ENCODE data around the gene JAM3.

The JAM3 gene

GRCh38 chr11:134025082-134025429 lies 43.8 kb upstream of the JAM3 start:
- POLR2A ChIA-PET: no interaction called here
- TF ChIP-seq CTCF (IDR thresholded peaks at IDR 0.05; ENCODE audit: control extremely low read depth, extremely low read depth, low read depth, missing control alignments): no peak
- no peak for DNase-seq (ENCODE audit: extremely low spot score)
- CTCF ChIA-PET: interaction anchor here (4.2 kb wide), 1 partner anchor 26 kb away, joined by 14 read pairs; no protein-coding TSS in a partner anchor

GRCh38 chr11:134026655-134027343 lies 42.1 kb upstream of the JAM3 start:
- ChIA-PET POLR2A (no interaction called here), CTCF (interaction anchor here (0.7 to 4.2 kb wide), 2 partner anchors 24 to 112 kb away, joined by 3 to 14 read pairs; no protein-coding TSS in a partner anchor)
- DNase-seq (ENCODE audit: extremely low spot score): no peak
- no peak for TF ChIP-seq CTCF (IDR thresholded peaks at IDR 0.05; ENCODE audit: control extremely low read depth, extremely low read depth, low read depth, missing control alignments)

GRCh38 chr11:134027671-134028070 lies 41.2 kb upstream of the JAM3 start:
- POLR2A ChIA-PET: no interaction called here
- TF ChIP-seq CTCF (IDR thresholded peaks at IDR 0.05; ENCODE audit: control extremely low read depth, extremely low read depth, low read depth, missing control alignments): no peak
- DNase-seq (ENCODE audit: extremely low spot score): no peak
- CTCF ChIA-PET: interaction anchor here (0.7 to 4.2 kb wide), 2 partner anchors 23 to 111 kb away, joined by 3 to 14 read pairs; no protein-coding TSS in a partner anchor

- no peak for DNase-seq (ENCODE audit: extremely low spot score)
- ChIA-PET CTCF (interaction anchor here (4.2 kb wide), 1 partner anchor 23 kb away, joined by 14 read pairs; no protein-coding TSS in a partner anchor), POLR2A (no interaction called here)
- no peak for TF ChIP-seq CTCF (IDR thresholded peaks at IDR 0.05; ENCODE audit: control extremely low read depth, extremely low read depth, low read depth, missing control alignments)
These were observed 40.4 kb upstream of the JAM3 start for GRCh38 chr11:134028368-134028920.

- DNase-seq (ENCODE audit: extremely low spot score): no peak
These were observed 38.0 kb upstream of the JAM3 start for GRCh38 chr11:134030853-134031252.

GRCh38 chr11:134032043-134032442 lies 36.8 kb upstream of the JAM3 start:
- ChIA-PET POLR2A (no interaction called here), CTCF (interaction anchor here (1.0 kb wide), 1 partner anchor 18 kb away, joined by 3 read pairs; no protein-coding TSS in a partner anchor)
- no peak for DNase-seq (ENCODE audit: extremely low spot score)
- TF ChIP-seq CTCF (IDR thresholded peaks at IDR 0.05; ENCODE audit: control extremely low read depth, extremely low read depth, low read depth, missing control alignments): no peak

More at GRCh38 chr11:134030853-134031252, 38.0 kb upstream of the JAM3 start:
- no peak for TF ChIP-seq CTCF (IDR thresholded peaks at IDR 0.05; ENCODE audit: control extremely low read depth, extremely low read depth, low read depth, missing control alignments)
- ChIA-PET POLR2A (no interaction called here), CTCF (interaction anchor here (1.6 to 1.8 kb wide), 2 partner anchors 19 to 31 kb away, joined by 4 read pairs; no protein-coding TSS in a partner anchor)
